Activated T-cell treated with anti-CD3 and anti-CD28 coated beads, Interleukin-2, amount 50 U/mL, for 72 hours (primary cell): ENCODE data around the gene PHF21B. TPM values are rescaled to one million over a fixed set of nuclear protein-coding genes. Genes with fewer than 3 reads are reported as not detected.
A peak's percentile ranks its signal among the peaks of the same experiment; 100 is the strongest.
"Not testable (repeated sequence)": the region's sequence is repeated elsewhere in the genome, so short reads cannot be mapped to it uniquely, and the experiment has no call there.

Source experiments
- ATAC-seq, 2 donors: fragments of 150-1000 bp; cut with Tn5 transposase; replicated peaks in 1 of 2; 2 replicates each; pipeline ENCODE4 v1.10.0; 2021; ENCODE audit warnings: moderate library complexity in 2 of 2, mild to moderate bottlenecking in 1 of 2
- DNase-seq, 2 donors: peaks; one replicate each; pipeline ENCODE4 v3.0.0; 2021 to 2022; ENCODE audit warnings: mixed read lengths in 1 of 2
- H3K27ac Mint-ChIP-seq: one replicate; pipeline ENCODE4 v1.8.0; 2022; ENCODE audit warnings: mild to moderate bottlenecking, moderate library complexity, mixed read lengths
- H3K27me3 Mint-ChIP-seq: one replicate; pipeline ENCODE4 v1.8.0; 2022; ENCODE audit warnings: low read depth, mixed read lengths
- H3K36me3 Mint-ChIP-seq, 2 donors: one replicate each; pipeline ENCODE4 v1.8.0; 2022; ENCODE audit warnings: mixed read lengths in 2 of 2, mild to moderate bottlenecking in 1 of 2; ENCODE audit not compliant: insufficient read depth in 2 of 2
- H3K4me1 Mint-ChIP-seq: one replicate; pipeline ENCODE4 v1.8.0; 2022; ENCODE audit warnings: low read depth, mixed read lengths
- H3K4me3 Mint-ChIP-seq, 2 donors: one replicate each; pipeline ENCODE4 v1.8.0; 2022; ENCODE audit warnings: mild to moderate bottlenecking in 2 of 2, mixed read lengths in 2 of 2, moderate library complexity in 2 of 2
- H3K9me3 Mint-ChIP-seq, 2 donors: one replicate each; pipeline ENCODE4 v1.8.0; 2022; ENCODE audit warnings: mixed read lengths in 2 of 2
- total RNA-seq, 2 donors: library from RNA; stranded (reverse); gene quantifications; one replicate each; pipeline ENCODE4 v1.2.3, GENCODE V29; 2022

PHF21B gene
- total RNA-seq, 2 donors from 2014 or later: 0.72 to 0.83 TPM

GRCh38 chr22:44961682-44962081 lies 48.1 kb downstream of the PHF21B start:
- ATAC-seq, H3K36me3 Mint-ChIP-seq, H3K27ac Mint-ChIP-seq: not testable (repeated sequence)

GRCh38 chr22:44956840-44957767 lies 52.7 kb downstream of the PHF21B start:
- no peak for DNase-seq
- no peaks in the 10 kb centered on the region for H3K9me3 Mint-ChIP-seq
- no peak for ATAC-seq
- peaks cover 7% of the 10 kb centered on the region for H3K27me3 Mint-ChIP-seq
- H3K4me1 Mint-ChIP-seq: no peaks in the 10 kb centered on the region
- H3K27ac Mint-ChIP-seq: no peak overlapping the region
- no peaks in the 10 kb centered on the region for H3K36me3 Mint-ChIP-seq
- H3K4me3 Mint-ChIP-seq: no peak overlapping the region

More at GRCh38 chr22:44961682-44962081, 48.1 kb downstream of the PHF21B start:
- H3K4me3 Mint-ChIP-seq, H3K4me1 Mint-ChIP-seq, H3K27me3 Mint-ChIP-seq, DNase-seq, H3K9me3 Mint-ChIP-seq: not testable (repeated sequence)

DNA sequence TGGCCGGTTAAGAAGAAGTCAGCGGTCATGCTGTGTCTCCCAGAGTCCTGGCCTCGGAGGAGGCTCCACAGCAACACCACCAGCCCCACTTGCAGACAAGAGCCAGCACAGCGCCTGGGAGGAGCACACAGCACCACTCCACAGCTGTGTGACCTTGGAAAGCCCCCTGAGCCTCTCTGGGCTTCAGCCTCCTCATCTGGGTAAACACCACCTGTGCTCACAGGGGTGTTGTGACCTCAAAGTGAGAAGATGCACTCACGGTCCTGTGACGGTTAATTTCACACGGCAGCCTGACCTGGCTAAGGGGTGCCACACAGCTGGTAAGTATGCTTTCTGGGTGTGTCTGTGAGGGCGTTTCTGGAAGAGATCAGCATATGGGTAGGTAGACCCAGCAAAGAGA lies 54.7 kb downstream of the PHF21B start:
- Mint-ChIP-seq H3K36me3 (no peaks in the 10 kb centered on the region), H3K27me3 (peaks cover 7% of the 10 kb centered on the region), H3K27ac (no peak overlapping the region), H3K4me3 (no peak overlapping the region), H3K4me1 (no peaks in the 10 kb centered on the region), H3K9me3 (peaks cover 0 to 2% of the 10 kb centered on the region in 2 donors)
- DNase-seq (no peak), ATAC-seq (peak in 1 of 2 donors; percentile 36)

- ATAC-seq (no peak), DNase-seq (no peak)
- no peak overlapping the region for H3K4me3 Mint-ChIP-seq
- H3K36me3 Mint-ChIP-seq: no peaks in the 10 kb centered on the region
- no peaks in the 10 kb centered on the region for H3K4me1 Mint-ChIP-seq
- no peak overlapping the region for H3K27ac Mint-ChIP-seq
- peaks cover 0 to 2% of the 10 kb centered on the region in 2 donors for H3K9me3 Mint-ChIP-seq
- H3K27me3 Mint-ChIP-seq: peaks cover 7% of the 10 kb centered on the region
These were observed 55.7 kb downstream of the PHF21B start for GRCh38 chr22:44954149-44954548.

- ATAC-seq (no peak), DNase-seq (no peak)
- Mint-ChIP-seq H3K36me3 (no peaks in the 10 kb centered on the region), H3K27me3 (peaks cover 7% of the 10 kb centered on the region), H3K4me1 (no peaks in the 10 kb centered on the region), H3K27ac (no peak overlapping the region), H3K4me3 (no peak overlapping the region), H3K9me3 (peaks cover 0 to 2% of the 10 kb centered on the region in 2 donors)
These were observed 56.7 kb downstream of the PHF21B start for GRCh38 chr22:44952863-44953746.

DNA sequence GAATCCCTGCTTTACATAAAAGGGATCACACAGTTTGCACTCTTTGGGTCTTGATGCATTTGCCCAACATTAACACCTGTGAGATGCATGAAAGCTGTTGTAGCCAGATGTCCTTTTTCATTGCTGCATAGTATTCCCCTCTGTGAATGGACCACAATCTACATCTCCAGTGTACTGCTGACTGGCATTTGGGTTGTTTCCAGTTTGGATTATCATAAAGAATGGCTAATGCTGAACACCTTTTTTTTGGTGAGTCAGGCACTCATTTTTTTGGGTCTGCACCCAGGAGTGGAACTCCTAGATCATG lies 58.3 kb downstream of the PHF21B start:
- H3K4me1 Mint-ChIP-seq: no peaks in the 10 kb centered on the region
- ATAC-seq: no peak
- no peak overlapping the region for H3K27ac Mint-ChIP-seq

GRCh38 chr22:44950806-44951509 lies 58.8 kb downstream of the PHF21B start:
- no peaks in the 10 kb centered on the region for H3K4me1 Mint-ChIP-seq
- ATAC-seq (no peak), DNase-seq (no peak)
- H3K9me3 Mint-ChIP-seq: peaks cover 0 to 2% of the 10 kb centered on the region in 2 donors
- peaks cover 7% of the 10 kb centered on the region for H3K27me3 Mint-ChIP-seq
- no peak overlapping the region for H3K4me3 Mint-ChIP-seq
- no peak overlapping the region for H3K27ac Mint-ChIP-seq
- no peaks in the 10 kb centered on the region for H3K36me3 Mint-ChIP-seq

More for the DNA sequence above, 58.3 kb downstream of the PHF21B start:
- Mint-ChIP-seq H3K27me3 (peaks cover 7% of the 10 kb centered on the region), H3K9me3 (peaks cover 0 to 2% of the 10 kb centered on the region in 2 donors), H3K36me3 (no peaks in the 10 kb centered on the region), H3K4me3 (no peak overlapping the region)
- DNase-seq: no peak

DNA sequence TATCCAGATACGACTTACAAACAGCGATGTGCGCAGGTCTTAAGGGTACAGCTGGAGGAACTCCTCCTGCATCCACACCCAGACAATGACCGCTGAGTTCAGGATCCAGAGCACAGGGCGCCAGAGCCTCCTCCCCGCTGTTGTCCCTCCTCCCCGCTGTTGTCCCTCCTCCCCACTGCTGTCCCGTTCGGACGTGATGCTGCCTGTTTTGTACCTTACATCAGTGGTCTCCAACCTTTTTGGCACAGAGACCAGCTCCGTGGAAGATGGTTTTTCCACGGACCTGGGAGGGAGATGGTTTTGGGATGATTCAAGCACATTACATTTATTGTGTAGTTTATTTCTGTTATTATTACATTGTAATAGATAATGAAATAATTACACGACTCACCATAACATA lies 62.0 kb downstream of the PHF21B start:
- no peaks in the 10 kb centered on the region for H3K4me1 Mint-ChIP-seq
- ATAC-seq: no peak

DNA sequence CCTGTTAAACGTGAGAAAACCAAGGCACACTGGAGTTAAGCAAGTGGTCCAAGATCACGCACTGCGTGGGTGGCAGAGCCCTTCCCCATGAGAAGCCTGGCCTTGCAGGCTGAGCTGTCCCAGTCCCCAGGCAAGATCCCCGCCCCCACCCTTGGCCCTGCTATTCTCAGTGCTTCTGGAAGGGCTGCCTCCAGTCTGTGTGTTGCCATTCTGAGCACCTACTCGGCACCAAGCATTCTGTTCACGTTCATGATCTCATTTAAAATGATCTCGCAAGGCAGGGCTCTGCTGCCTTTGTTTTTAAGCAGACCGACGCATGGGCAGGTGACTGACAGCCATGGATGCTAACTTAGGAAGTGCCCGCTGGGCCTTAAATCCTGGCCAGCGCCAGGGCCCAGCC lies 62.8 kb downstream of the PHF21B start:
- no peaks in the 10 kb centered on the region for H3K4me1 Mint-ChIP-seq
- H3K9me3 Mint-ChIP-seq: peaks cover 0 to 2% of the 10 kb centered on the region in 2 donors
- no peak for DNase-seq
- ATAC-seq: no peak
- H3K27me3 Mint-ChIP-seq: no peaks in the 10 kb centered on the region
- no peak overlapping the region for H3K27ac Mint-ChIP-seq
- H3K4me3 Mint-ChIP-seq: no peak overlapping the region
- H3K36me3 Mint-ChIP-seq: no peaks in the 10 kb centered on the region

More for the DNA sequence above, 62.0 kb downstream of the PHF21B start:
- H3K27ac Mint-ChIP-seq: no peak overlapping the region
- no peaks in the 10 kb centered on the region for H3K36me3 Mint-ChIP-seq
- no peak for DNase-seq
- H3K4me3 Mint-ChIP-seq: no peak overlapping the region
- H3K9me3 Mint-ChIP-seq: peaks cover 0 to 2% of the 10 kb centered on the region in 2 donors
- no peaks in the 10 kb centered on the region for H3K27me3 Mint-ChIP-seq

DNA sequence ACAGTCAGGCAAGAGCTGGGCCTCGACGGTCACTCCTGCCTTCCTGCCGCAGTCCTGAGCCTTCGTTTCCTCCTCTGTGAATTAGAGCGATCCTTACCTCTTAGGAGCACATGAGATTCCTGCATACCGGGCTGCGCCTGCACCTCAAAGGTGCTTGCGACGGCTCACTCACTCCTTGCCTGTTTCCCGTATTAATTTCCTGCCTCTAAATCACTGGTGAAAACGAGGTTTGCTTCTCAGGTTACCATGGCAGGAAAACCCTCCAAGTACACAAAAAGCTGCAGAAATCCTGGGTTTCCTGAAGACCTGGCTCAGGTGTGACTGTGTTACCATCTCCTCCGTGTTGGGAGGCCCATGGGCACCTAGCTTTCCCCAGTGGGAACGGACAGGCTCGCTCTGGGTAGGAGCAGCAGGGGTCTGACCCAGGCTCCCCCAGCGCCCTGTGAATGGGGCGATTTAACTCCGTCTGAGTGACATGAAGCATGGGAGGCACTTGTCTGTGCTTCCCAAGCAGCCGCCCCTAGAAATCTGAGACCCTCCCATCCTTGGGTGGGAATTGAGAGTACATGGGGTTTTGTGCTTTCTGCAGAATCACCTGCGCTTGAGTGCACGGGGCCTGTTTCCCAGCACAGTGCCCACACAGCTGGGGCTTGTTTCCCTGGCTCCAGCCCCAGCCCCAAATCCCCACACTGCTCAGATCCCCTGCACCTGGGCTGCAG lies 64.8 kb downstream of the PHF21B start:
- Mint-ChIP-seq H3K4me3 (no peak overlapping the region), H3K36me3 (no peaks in the 10 kb centered on the region), H3K9me3 (no peaks in the 10 kb centered on the region), H3K4me1 (no peaks in the 10 kb centered on the region), H3K27ac (no peak overlapping the region), H3K27me3 (no peaks in the 10 kb centered on the region)
- DNase-seq (no peak), ATAC-seq (no peak)

- Mint-ChIP-seq H3K36me3 (no peaks in the 10 kb centered on the region), H3K9me3 (no peaks in the 10 kb centered on the region), H3K27me3 (no peaks in the 10 kb centered on the region), H3K4me3 (no peak overlapping the region), H3K27ac (no peak overlapping the region), H3K4me1 (no peaks in the 10 kb centered on the region)
- ATAC-seq (no peak), DNase-seq (no peak)
These were observed 66.0 kb downstream of the PHF21B start for GRCh38 chr22:44943701-44944324.
